H1 (cell line): ENCODE results near the gene SP1. TPM values are rescaled to one million over a fixed set of nuclear protein-coding genes. Genes with fewer than 3 reads are reported as not detected.

ENCODE experiments used
- CTCF ChIA-PET: fragments of 300-600 bp; sonication (Branson Sonifier 250); formaldehyde crosslinking; loops from one replicate; lab custom pipeline; 2021; ENCODE audit not compliant: partially characterized antibody; lab: Charles Lee
- POLR2A ChIA-PET: fragments of 300-600 bp; sonication (Branson Sonifier 250); formaldehyde crosslinking; loops from one replicate; lab custom pipeline; 2021; ENCODE audit warnings: inconsistent platforms; ENCODE audit not compliant: partially characterized antibody; lab: Charles Lee
- DNase-seq, 2 experiments: peaks; one replicate each; pipeline versions ENCODE4 v3.0.0 to v3.0.0-alpha.2; 2010 to 2022; ENCODE audit warnings: low spot score in 2 of 2, low read depth in 1 of 2, mixed read lengths in 1 of 2
- FAIRE-seq: peaks from 2 replicates; lab custom pipeline; 2011; peaks lifted over from hg19 to GRCh38; lab: Jason Lieb, UNC
- H2AFZ ChIP-seq: 2 replicates; pipeline ENCODE4 v1.8.1; 2012; ENCODE audit warnings: low read length, inconsistent platforms
- H2AK5ac ChIP-seq: 2 replicates; pipeline ENCODE4 v1.6.1; 2013; ENCODE audit warnings: low read depth, low read length
- H2BK120ac ChIP-seq: replicated peaks from 2 replicates; pipeline ENCODE3; 2013; ENCODE audit warnings: low read depth, low read length, inconsistent platforms
- H2BK12ac ChIP-seq: 2 replicates; pipeline ENCODE4 v1.6.1; 2013; ENCODE audit warnings: low read depth, low read length
- H2BK15ac ChIP-seq: 2 replicates; pipeline ENCODE4 v1.6.1; 2013; ENCODE audit warnings: low read length
- H2BK20ac ChIP-seq: 2 replicates; pipeline ENCODE4 v1.6.1; 2013; ENCODE audit warnings: low read length
- H2BK5ac ChIP-seq: 2 replicates; pipeline ENCODE4 v1.6.1; 2013; ENCODE audit warnings: low read depth, low read length
- H3K14ac ChIP-seq: 2 replicates; pipeline ENCODE4 v1.6.1; 2013; ENCODE audit warnings: inconsistent platforms; ENCODE audit not compliant: insufficient read length
- H3K18ac ChIP-seq: 2 replicates; pipeline ENCODE4 v1.6.1; 2013; ENCODE audit warnings: low read length; ENCODE audit errors: extremely low read depth
- H3K23ac ChIP-seq: 2 replicates; pipeline ENCODE4 v1.6.1; 2013; ENCODE audit warnings: inconsistent platforms; ENCODE audit not compliant: insufficient read length
- H3K23me2 ChIP-seq: 2 replicates; pipeline ENCODE4 v1.6.1; 2013; ENCODE audit warnings: low read depth, low read length
- H3K27ac ChIP-seq: 2 replicates; pipeline ENCODE4 v1.6.1; 2011; ENCODE audit warnings: low read depth, low read length, inconsistent platforms
- H3K27me3 ChIP-seq, 4 experiments: replicated peaks in 1 of 4; 1 replicate in 1 of 4; 2 replicates in 3 of 4; pipeline versions ENCODE4 v1.6.1 to v1.8.1; 2011 to 2013; ENCODE audit warnings: low read length in 3 of 4, mild to moderate bottlenecking in 3 of 4, inconsistent platforms in 2 of 4, mixed read lengths in 2 of 4, moderate library complexity in 1 of 4; ENCODE audit not compliant: control insufficient read depth in 3 of 4, insufficient read depth in 3 of 4; ENCODE audit errors: extremely low read depth in 1 of 4
- H3K36me3 ChIP-seq, 4 experiments: 2 replicates each; pipeline versions ENCODE4 v1.6.1 to v1.8.1; 2011 to 2013; ENCODE audit warnings: mild to moderate bottlenecking in 4 of 4, low read length in 3 of 4, moderate library complexity in 2 of 4, control low read depth in 1 of 4, inconsistent platforms in 1 of 4; ENCODE audit not compliant: insufficient read depth in 4 of 4, control insufficient read depth in 2 of 4
- H3K4ac ChIP-seq: replicated peaks from 2 replicates; pipeline ENCODE3; 2013; ENCODE audit warnings: low read length, low read depth, mixed read lengths, inconsistent platforms; ENCODE audit not compliant: insufficient read length
- H3K4me1 ChIP-seq, 4 experiments: replicated peaks in 1 of 4; 1 replicate in 1 of 4; 2 replicates in 3 of 4; pipeline versions ENCODE4 v1.6.1 to v1.8.1; 2011 to 2013; ENCODE audit warnings: low read length in 3 of 4, inconsistent platforms in 2 of 4, mixed read lengths in 1 of 4; ENCODE audit not compliant: insufficient read depth in 4 of 4, control insufficient read depth in 3 of 4
- H3K4me2 ChIP-seq, 2 experiments: 2 replicates each; pipeline versions ENCODE4 v1.6.1 to v1.8.1; 2011 to 2013; ENCODE audit warnings: low read depth in 2 of 2, low read length in 2 of 2, control low read depth in 1 of 2, inconsistent platforms in 1 of 2, mild to moderate bottlenecking in 1 of 2; ENCODE audit not compliant: insufficient read depth in 1 of 2
- H3K4me3 ChIP-seq, 4 experiments: fragments of 200-600, 300-600 bp in 1 of 4; sonication (generic), shearing (Covaris generic), sonication (Bioruptor Twin) in 1 of 4; 2 replicates each; pipeline versions ENCODE4 v1.5.1 to v1.8.1; 2011 to 2016; ENCODE audit warnings: low read length in 4 of 4, low read depth in 3 of 4, control low read depth in 2 of 4, inconsistent platforms in 2 of 4, mild to moderate bottlenecking in 2 of 4, mixed read lengths in 1 of 4, moderate library complexity in 1 of 4; ENCODE audit not compliant: insufficient read depth in 2 of 4; ENCODE audit errors: extremely low read depth in 1 of 4
- H3K56ac ChIP-seq: replicated peaks from 2 replicates; pipeline ENCODE3; 2013; ENCODE audit warnings: low read depth, mild to moderate bottlenecking, mixed read lengths, low read length, inconsistent platforms; ENCODE audit not compliant: insufficient read length
- H3K79me1 ChIP-seq: 2 replicates; pipeline ENCODE4 v1.6.1; 2013; ENCODE audit warnings: low read depth, low read length, control low read depth
- H3K79me2 ChIP-seq, 2 experiments: 2 replicates each; pipeline versions ENCODE4 v1.6.1 to v1.8.1; 2012 to 2013; ENCODE audit warnings: low read length in 2 of 2, mild to moderate bottlenecking in 2 of 2, inconsistent platforms in 1 of 2; ENCODE audit not compliant: insufficient read depth in 2 of 2, control insufficient read depth in 1 of 2
- H3K9ac ChIP-seq, 4 experiments: replicated peaks in 1 of 4; 1 replicate in 1 of 4; 2 replicates in 3 of 4; pipeline versions ENCODE4 v1.6.1 to v1.8.1; 2011 to 2013; ENCODE audit warnings: low read depth in 3 of 4, low read length in 3 of 4, control low read depth in 2 of 4, mild to moderate bottlenecking in 2 of 4, moderate library complexity in 2 of 4, inconsistent platforms in 1 of 4; ENCODE audit errors: extremely low read depth in 1 of 4
- H3K9me3 ChIP-seq, 2 experiments: 2 replicates each; pipeline versions ENCODE4 v1.6.1 to v1.8.1; 2012 to 2013; ENCODE audit warnings: mild to moderate bottlenecking in 2 of 2, moderate library complexity in 2 of 2, control low read depth in 1 of 2, inconsistent platforms in 1 of 2, low read depth in 1 of 2, low read length in 1 of 2, mixed read lengths in 1 of 2; ENCODE audit not compliant: insufficient read depth in 2 of 2
- H4K20me1 ChIP-seq, 2 experiments: replicated peaks in 1 of 2; 2 replicates each; pipeline versions ENCODE3 to v1.8.1; 2011 to 2013; ENCODE audit warnings: inconsistent platforms in 2 of 2, low read length in 2 of 2, mild to moderate bottlenecking in 1 of 2; ENCODE audit not compliant: insufficient read depth in 2 of 2, control insufficient read depth in 1 of 2
- H4K5ac ChIP-seq: 2 replicates; pipeline ENCODE4 v1.6.1; 2013; ENCODE audit warnings: low read length, low read depth, mixed read lengths, inconsistent platforms; ENCODE audit not compliant: insufficient read length
- H4K8ac ChIP-seq: 2 replicates; pipeline ENCODE4 v1.8.0; 2013; ENCODE audit warnings: mild to moderate bottlenecking, moderate library complexity, low read length, inconsistent platforms; ENCODE audit not compliant: insufficient read depth; ENCODE audit errors: extremely low read depth
- H4K91ac ChIP-seq: replicated peaks from 2 replicates; pipeline ENCODE3; 2013; ENCODE audit warnings: low read length, mixed read lengths, inconsistent platforms; ENCODE audit not compliant: insufficient read length
- BCL11A ChIP-seq, 2 experiments: IDR thresholded peaks; one replicate each; pipeline ENCODE4 v1.6.1; 2011; ENCODE audit warnings: low read depth in 2 of 2, low read length in 2 of 2, mild to moderate bottlenecking in 2 of 2
- CBX8 ChIP-seq: fragments of 300-800, 300-1000 bp; sonication (generic); IDR thresholded peaks from 2 replicates; pipeline ENCODE4 v1.7.1; 2016; ENCODE audit warnings: low read depth, low read length, borderline replicate concordance
- JUN ChIP-seq: IDR thresholded peaks from 2 replicates; pipeline ENCODE4 v1.6.1; 2011; ENCODE audit warnings: low read depth, mild to moderate bottlenecking, improper control_type of control experiment, low read length
- WGBS, 2 experiments: shearing (Covaris generic) in 1 of 2; methylation state at CpG; one replicate each; pipeline versions ENCODE4 v1.1.6 to v1.1.7; 2013 to 2015; ENCODE audit warnings: low lambda C conversion rate in 2 of 2, mixed read lengths in 2 of 2, inconsistent platforms in 1 of 2, low coverage in 1 of 2, missing lambda C conversion rate in 1 of 2; ENCODE audit not compliant: insufficient replicate concordance in 2 of 2, insufficient coverage in 1 of 2, insufficient read length in 1 of 2; ENCODE audit errors: extremely low coverage in 1 of 2, missing lambda C conversion rate in 1 of 2; 5-methylcytosine and 5-hydroxymethylcytosine counted together
- polyA plus RNA-seq, 7 experiments: library from polyadenylated mRNA; depleted of rRNA in 3 of 7; stranded (reverse) in 5 of 7; unstranded in 2 of 7; fragments of >200 nt in 5 of 7; fragments of 200-250 nt in 2 of 7; gene quantifications; 1 replicate in 5 of 7; 2 replicates in 1 of 7; 4 replicates in 1 of 7; pipeline versions ENCODE4 v1.2.1 to v1.2.3, GENCODE V29; 2011 to 2013; ENCODE audit warnings: missing spikeins in 2 of 7, mixed read lengths in 2 of 7
- total RNA-seq: library from RNA; stranded (reverse); fragmentation: NEBNext Ultra II Directional; extraction: Animal tissue kit (Norgen Biotek cat#: 25700); gene quantifications from 2 replicates; pipeline ENCODE4 v1.2.1, GENCODE V29; 2021
- TF ChIP-seq, protein P1 (sequence below): IDR thresholded peaks from 2 replicates; pipeline ENCODE4 v1.6.1; 2012; ENCODE audit warnings: inconsistent platforms

The SP1 gene
- total and polyA plus RNA-seq, 2 of the 8 experiments (the other 6 are each of a cell fraction or from before 2014, with no cell fraction given), result 50.7 to 75.2 TPM

DNA sequence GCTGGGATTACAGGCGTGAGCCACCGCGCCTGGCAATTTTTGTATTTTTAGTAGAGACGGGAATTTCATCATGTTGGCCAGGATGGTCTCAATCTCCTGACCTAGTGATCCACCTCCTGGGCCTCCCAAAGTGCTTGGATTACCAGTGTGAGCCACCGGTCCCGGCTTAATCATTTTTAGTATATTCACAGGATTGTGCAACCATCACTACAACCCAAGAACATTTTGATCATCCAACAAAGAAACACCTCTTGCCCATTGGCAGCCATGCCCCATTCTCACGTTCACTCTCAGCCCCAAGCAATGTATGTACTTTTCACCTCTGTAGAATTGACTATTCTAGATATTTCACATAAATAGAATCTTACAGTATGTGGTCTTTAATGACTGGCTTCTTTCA lies 19.9 kb downstream of the SP1 start:
- no peaks in the 10 kb centered on the region for H3K4me1 ChIP-seq
- H2AK5ac ChIP-seq, result no peak overlapping the region
- H3K14ac ChIP-seq, result no peak overlapping the region
- no peak overlapping the region for H2BK15ac ChIP-seq
- WGBS, 2 experiments, result 94% methylated on average over 4 of the region's 7 CpGs; no CpG with 5 or more reads in 1 of the 2 experiments
- ChIA-PET CTCF (interaction anchor here (1.0 to 6.3 kb wide), 4 partner anchors 12 to 79 kb away, joined by 3 to 30 read pairs (median 4); partner anchors contain the start of gene AAAS), POLR2A (interaction anchor here (0.7 to 2.4 kb wide), 2 partner anchors 15 to 26 kb away, joined by 3 to 7 read pairs; no protein-coding TSS in a partner anchor)
- H3K9me3 ChIP-seq, result no peaks in the 10 kb centered on the region
- H3K23me2 ChIP-seq, result no peaks in the 10 kb centered on the region
- FAIRE-seq (no peak), DNase-seq (no peak)
- no peak overlapping the region for H4K8ac ChIP-seq
- peaks cover 1% of the 10 kb centered on the region; the same call in 1 of the 2 replicates for H3K79me1 ChIP-seq
- H3K4ac ChIP-seq, result no peak overlapping the region
- TF ChIP-seq JUN (no peak), CBX8 (no peak), BCL11A (IDR thresholded peaks at IDR 0.05; ENCODE audit: low read depth in 2 of 2, low read length in 2 of 2) (no peak)
- TF ChIP-seq, protein P1, sequence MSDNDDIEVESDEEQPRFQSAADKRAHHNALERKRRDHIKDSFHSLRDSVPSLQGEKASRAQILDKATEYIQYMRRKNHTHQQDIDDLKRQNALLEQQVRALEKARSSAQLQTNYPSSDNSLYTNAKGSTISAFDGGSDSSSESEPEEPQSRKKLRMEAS, result no peak
- no peak overlapping the region for H2BK120ac ChIP-seq
- H3K27me3 ChIP-seq, result no peaks in the 10 kb centered on the region
- H2BK20ac ChIP-seq, result no peak overlapping the region
- no peak overlapping the region for H3K9ac ChIP-seq
- H3K36me3 ChIP-seq, result no peaks in the 10 kb centered on the region
- no peak overlapping the region for H2BK5ac ChIP-seq
- H4K20me1 ChIP-seq, result no peaks in the 10 kb centered on the region
- H4K5ac ChIP-seq, result no peak overlapping the region
- no peak overlapping the region for H3K27ac ChIP-seq
- H3K23ac ChIP-seq, result no peak overlapping the region
- no peak overlapping the region for H2BK12ac ChIP-seq
- no peak overlapping the region for H2AFZ ChIP-seq
- H3K79me2 ChIP-seq, result peaks cover 0 to 25% of the 10 kb centered on the region in 2 experiments; a peak in 2 of 4 replicates
- no peak overlapping the region for H3K4me3 ChIP-seq
- H4K91ac ChIP-seq, result no peak overlapping the region
- H3K4me2 ChIP-seq, result no peak overlapping the region
- no peak overlapping the region for H3K56ac ChIP-seq
- H3K18ac ChIP-seq, result no peak overlapping the region
